IMR-90 (cell line): ENCODE data around the gene ERICH6B. TPM values are rescaled to one million over a fixed set of nuclear protein-coding genes. Genes with fewer than 3 reads are reported as not detected.

Source experiments
- ATAC-seq: fragments of 200-7000 bp; cut with Tn5 transposase; 2 replicates; pipeline ENCODE4 v1.9.1; 2020; ENCODE audit warnings: low read depth, mild to moderate bottlenecking, moderate library complexity
- BruUV-seq: library from RNA; stranded (reverse); fragments of 400-500 nt; replicated peaks from 2 replicates; lab custom pipeline; 2021; lab: Mats Ljungman, UMichigan
- CTCF ChIA-PET: fragments of 300-600 bp; formaldehyde crosslinking; extraction: SDS; loops from one replicate; lab custom pipeline; 2021; ENCODE audit warnings: antibody characterized with exemption; lab: Yijun Ruan, JAX
- POLR2A ChIA-PET: fragments of 300-600 bp; sonication (Branson Sonifier 250); formaldehyde crosslinking; loops from one replicate; lab custom pipeline; 2022; ENCODE audit warnings: antibody characterized with exemption; ENCODE audit not compliant: unreplicated experiment; lab: Charles Lee
- DNase-seq: peaks from one replicate; pipeline ENCODE4 v3.0.0; 2013
- H2AFZ ChIP-seq: replicated peaks from 2 replicates; pipeline ENCODE3; 2013; ENCODE audit warnings: low read length, mild to moderate bottlenecking; ENCODE audit not compliant: poor library complexity
- H2AK5ac ChIP-seq: 2 replicates; pipeline ENCODE4 v1.6.1; 2013; ENCODE audit warnings: low read depth, low read length, inconsistent platforms
- H2AK9ac ChIP-seq: replicated peaks from 2 replicates; pipeline ENCODE3; 2013; ENCODE audit warnings: mild to moderate bottlenecking, low read depth, low read length, moderate library complexity; ENCODE audit not compliant: poor library complexity
- H2BK120ac ChIP-seq: 2 replicates; pipeline ENCODE4 v1.6.1; 2013; ENCODE audit warnings: low read depth, low read length, inconsistent platforms
- H2BK15ac ChIP-seq: 3 replicates; pipeline ENCODE4 v1.6.1; 2013; ENCODE audit warnings: low read depth, low read length, inconsistent platforms
- H2BK20ac ChIP-seq: 2 replicates; pipeline ENCODE4 v1.6.1; 2013; ENCODE audit warnings: low read depth, mild to moderate bottlenecking, inconsistent platforms, low read length, moderate library complexity
- H2BK5ac ChIP-seq: 2 replicates; pipeline ENCODE4 v1.6.1; 2013; ENCODE audit warnings: mild to moderate bottlenecking, low read depth, low read length, inconsistent platforms; ENCODE audit not compliant: poor library complexity, severe bottlenecking
- H3K14ac ChIP-seq: replicated peaks from 2 replicates; pipeline ENCODE4 v1.6.1; 2013; ENCODE audit warnings: low read depth, low read length, inconsistent platforms
- H3K18ac ChIP-seq: 2 replicates; pipeline ENCODE4 v1.6.1; 2013; ENCODE audit warnings: low read depth, low read length, control low read depth
- H3K23ac ChIP-seq: 2 replicates; pipeline ENCODE4 v1.6.1; 2013; ENCODE audit warnings: low read depth, low read length, inconsistent platforms
- H3K27ac ChIP-seq: 2 replicates; pipeline ENCODE4 v1.5.1; 2013; ENCODE audit warnings: mild to moderate bottlenecking, control low read depth, low read length; ENCODE audit not compliant: insufficient read depth
- H3K27me3 ChIP-seq: 2 replicates; pipeline ENCODE4 v1.6.1; 2013; ENCODE audit warnings: low read length; ENCODE audit not compliant: control insufficient read depth, insufficient read depth
- H3K36me3 ChIP-seq: 2 replicates; pipeline ENCODE4 v1.6.1; 2013; ENCODE audit warnings: low read length, mixed read lengths; ENCODE audit not compliant: control insufficient read depth, insufficient read depth
- H3K4ac ChIP-seq: 2 replicates; pipeline ENCODE4 v1.6.1; 2013; ENCODE audit warnings: low read depth, low read length, inconsistent platforms
- H3K4me1 ChIP-seq: 2 replicates; pipeline ENCODE4 v1.6.1; 2013; ENCODE audit warnings: low read length, mixed read lengths; ENCODE audit not compliant: control insufficient read depth, insufficient read depth
- H3K4me2 ChIP-seq: 2 replicates; pipeline ENCODE4 v1.6.1; 2013; ENCODE audit warnings: low read depth, mild to moderate bottlenecking, control low read depth, low read length, moderate library complexity
- H3K4me3 ChIP-seq: 2 replicates; pipeline ENCODE4 v1.5.1; 2013; ENCODE audit warnings: low read depth, mild to moderate bottlenecking, control low read depth, low read length, moderate library complexity; ENCODE audit not compliant: insufficient read depth
- H3K56ac ChIP-seq: 2 replicates; pipeline ENCODE4 v1.6.1; 2013; ENCODE audit warnings: low read length, inconsistent platforms; ENCODE audit not compliant: insufficient read depth; ENCODE audit errors: extremely low read depth
- H3K79me1 ChIP-seq, 2 experiments: 2 replicates each; pipeline ENCODE4 v1.6.1; 2013; ENCODE audit warnings: low read length in 2 of 2, inconsistent platforms in 1 of 2, low read depth in 1 of 2
- H3K9ac ChIP-seq: 2 replicates; pipeline ENCODE4 v1.6.1; 2013; ENCODE audit warnings: low read depth, low read length, control low read depth
- H3K9me1 ChIP-seq: 2 replicates; pipeline ENCODE4 v1.6.1; 2013; ENCODE audit warnings: low read length, inconsistent platforms; ENCODE audit not compliant: insufficient read depth
- H3K9me3 ChIP-seq: 2 replicates; pipeline ENCODE4 v1.6.1; 2013; ENCODE audit warnings: low read length; ENCODE audit not compliant: control insufficient read depth, insufficient read depth
- H4K20me1 ChIP-seq: 2 replicates; pipeline ENCODE4 v1.6.1; 2013; ENCODE audit warnings: low read length, inconsistent platforms; ENCODE audit not compliant: insufficient read depth
- H4K5ac ChIP-seq: 2 replicates; pipeline ENCODE4 v1.6.1; 2013; ENCODE audit warnings: mild to moderate bottlenecking, low read depth, low read length, control low read depth
- H4K8ac ChIP-seq, 2 experiments: 2 replicates each; pipeline ENCODE4 v1.6.1; 2013; ENCODE audit warnings: low read depth in 2 of 2, low read length in 2 of 2, control low read depth in 1 of 2, inconsistent platforms in 1 of 2
- H4K91ac ChIP-seq: 2 replicates; pipeline ENCODE4 v1.6.1; 2013; ENCODE audit warnings: low read depth, low read length, inconsistent platforms; ENCODE audit not compliant: insufficient read depth
- CEBPB ChIP-seq: IDR thresholded peaks from 2 replicates; pipeline ENCODE4 v1.6.1; 2012; ENCODE audit warnings: low read depth, low read length, improper control_type of control experiment
- MXI1 ChIP-seq: IDR thresholded peaks from 2 replicates; pipeline ENCODE4 v1.6.1; 2012; ENCODE audit warnings: low read depth, mild to moderate bottlenecking, low read length, moderate library complexity, borderline replicate concordance
- USF2 ChIP-seq: fragments of 150-350 bp; IDR thresholded peaks from 2 replicates; pipeline ENCODE4 v1.6.1; 2017; ENCODE audit warnings: mild to moderate bottlenecking, antibody characterized with exemption, low read length, low read depth
- WGBS, 2 experiments: methylation state at CpG; one replicate each; pipeline versions ENCODE4 v1.1.5 to v1.1.7; 2013; ENCODE audit warnings: missing lambda C conversion rate in 2 of 2; ENCODE audit not compliant: insufficient read length in 1 of 2; ENCODE audit errors: extremely low coverage in 2 of 2; 5-methylcytosine and 5-hydroxymethylcytosine counted together
- dilution Hi-C: fragments of 300-500 bp; cut with HindIII; formaldehyde crosslinking; loops from one replicate; pipeline ENCODE4 v1.14.3; 2018; ENCODE audit warnings: low sequenced_read_pairs; ENCODE audit not compliant: unreplicated experiment
- in situ Hi-C: fragments of 300-500 bp; cut with MboI; formaldehyde crosslinking; loops from 3 replicates; pipeline ENCODE4 v1.14.3; 2019; ENCODE audit warnings: low sequenced_read_pairs, inconsistent platforms, mixed read lengths
- intact Hi-C: fragments of 100-400 bp; cut with micrococcal nuclease; formaldehyde crosslinking; loops from 2 replicates; pipeline ENCODE4 v1.10.0; 2022
- polyA plus RNA-seq, 3 experiments: library from polyadenylated mRNA; depleted of rRNA; stranded (reverse); fragments of >200 nt; gene quantifications; 2 replicates each; pipeline ENCODE4 v1.2.3, GENCODE V29; 2012; ENCODE audit warnings: low replicate concordance in 1 of 3
- total RNA-seq: library from RNA; depleted of rRNA; stranded (reverse); fragments of >200 nt; gene quantifications from 2 replicates; pipeline ENCODE4 v1.2.3, GENCODE V29; 2012

The ERICH6B gene
- total and polyA plus RNA-seq, 2 of the 4 experiments (the other 2 are of a cell fraction): not detected

GRCh38 chr13:45596800-45597475, 18.6 kb downstream of the ERICH6B start:
- Histone ChIP-seq H2BK20ac (no peak overlapping the region), H3K18ac (no peak overlapping the region), H3K56ac (no peak overlapping the region), H3K4me3 (no peak overlapping the region), H3K4me2 (no peak overlapping the region), H3K27ac (no peak overlapping the region), H4K20me1 (no peaks in the 10 kb centered on the region), H3K4ac (no peak overlapping the region), H4K91ac (no peak overlapping the region), H2AFZ (no peak overlapping the region), H2BK5ac (no peak overlapping the region), H3K23ac (no peak overlapping the region), H4K8ac (no peak overlapping the region), H2BK15ac (no peak overlapping the region), H3K36me3 (no peaks in the 10 kb centered on the region), H3K14ac (no peak overlapping the region), H3K9me1 (no peaks in the 10 kb centered on the region), H3K79me1 (no peaks in the 10 kb centered on the region), H2BK120ac (no peak overlapping the region), H3K4me1 (no peaks in the 10 kb centered on the region), H4K5ac (no peak overlapping the region), H3K27me3 (peaks cover 4% of the 10 kb centered on the region), H3K9me3 (no peaks in the 10 kb centered on the region), H2AK9ac (no peak overlapping the region), H2AK5ac (no peak overlapping the region), H3K9ac (no peak overlapping the region)
- WGBS, 2 experiments: no CpG with 5 or more reads among the region's 2 CpGs
- no peak for DNase-seq
- ATAC-seq: no peak
- peak; percentile 63 for TF ChIP-seq CEBPB
- TF ChIP-seq MXI1: no peak
- TF ChIP-seq USF2: no peak
- BruUV-seq: no TSS peak
- intact Hi-C loops: no loop called here
- ChIA-PET CTCF (interaction anchor here (0.6 kb wide), 1 partner anchor 212 kb away, joined by 3 read pairs; no protein-coding TSS in a partner anchor), POLR2A (no interaction called here)
- in situ Hi-C loops: no loop called here
- dilution Hi-C loops: no loop called here
